GM19239 (cell line): ENCODE data around the gene AOC2.
"Not testable (repeated sequence)": the region's sequence is repeated elsewhere in the genome, so short reads cannot be mapped to it uniquely, and the experiment has no call there.

Experiments used
- DNase-seq: peaks from one replicate; pipeline ENCODE4 v3.0.0; 2011; ENCODE audit warnings: low spot score; ENCODE audit not compliant: insufficient read length
- FAIRE-seq: peaks from 2 replicates; lab custom pipeline; 2011; peaks lifted over from hg19 to GRCh38; lab: Jason Lieb, UNC

The AOC2 gene

DNA sequence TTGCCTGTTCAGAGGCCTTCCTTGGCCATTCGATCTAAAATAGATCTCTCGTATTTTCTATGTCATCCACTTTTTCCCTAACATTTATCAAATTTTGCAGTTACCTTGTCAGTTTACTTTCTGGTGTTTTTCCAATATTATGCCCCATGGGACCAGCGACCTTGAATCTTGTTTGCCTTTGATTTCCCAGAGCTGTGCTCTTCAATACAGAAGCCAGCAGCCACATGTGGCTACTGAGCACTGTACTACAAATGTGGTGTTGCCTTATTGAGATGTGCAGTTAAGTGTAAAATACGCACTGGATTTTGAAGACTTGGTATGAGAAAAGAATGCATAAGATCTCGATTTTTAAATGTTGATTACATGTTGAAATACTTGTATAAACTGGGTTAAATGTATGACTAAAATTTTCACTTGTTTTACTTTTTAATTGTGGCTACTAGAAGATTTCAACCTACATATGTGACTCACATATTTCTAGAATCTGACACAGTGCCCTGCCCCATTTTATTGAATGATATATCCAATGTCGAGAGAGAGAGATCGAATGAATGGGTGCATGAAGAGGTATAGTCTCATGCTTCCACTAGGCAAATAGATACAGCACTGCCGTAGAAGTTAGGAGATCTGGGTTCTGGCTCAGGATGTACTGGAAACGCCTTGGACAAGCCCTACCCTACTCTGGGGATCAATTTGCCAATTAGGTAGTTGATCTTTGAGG, 12.0 kb upstream of the AOC2 start:
- FAIRE-seq = no peak
- no peak for DNase-seq

DNA sequence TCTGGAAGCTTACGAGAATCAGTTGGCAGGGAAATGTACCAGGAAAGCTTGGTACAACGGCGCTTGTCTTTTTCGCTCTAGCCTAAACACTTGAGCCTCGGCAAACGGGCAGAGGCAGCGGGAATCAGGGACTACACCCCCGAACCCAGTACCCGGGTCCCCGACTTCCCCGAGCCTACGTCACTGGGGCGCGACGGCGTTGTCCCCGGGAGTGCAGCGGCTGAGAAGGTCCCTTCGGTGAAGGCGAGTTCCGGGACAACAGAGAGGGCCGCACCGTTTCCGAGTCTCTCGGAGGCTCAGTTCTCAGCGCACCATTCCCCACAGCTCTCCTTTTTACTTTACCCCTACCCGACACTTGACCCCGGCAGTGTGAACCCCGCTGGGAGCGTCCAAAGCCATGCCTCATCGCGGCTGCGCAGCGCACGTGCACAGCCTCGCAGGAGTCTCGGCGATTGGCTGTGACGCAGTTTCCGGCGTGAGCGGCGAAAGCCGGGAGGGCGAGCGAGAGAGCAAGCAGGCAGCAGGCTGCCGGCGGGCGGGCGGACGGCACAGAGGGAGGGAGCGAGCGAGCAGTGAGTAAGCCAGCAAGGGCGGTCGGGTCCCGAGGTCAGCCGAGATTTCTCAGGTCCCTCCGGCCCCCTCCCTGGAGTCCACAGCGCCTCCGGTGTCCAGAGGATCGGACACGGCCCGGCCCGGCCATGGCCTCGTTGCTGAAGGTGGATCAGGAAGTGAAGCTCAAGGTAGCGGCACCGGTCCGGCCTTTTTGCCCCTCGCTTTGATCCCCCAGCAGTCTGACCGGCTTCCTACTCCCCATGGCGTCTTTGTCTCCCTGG, 11.2 kb upstream of the AOC2 start, which contains the start of gene PSME3:
TSS of gene PSME3 (plus strand) at position 464 of the 833 bp plus-strand sequence. CDS start at position 699, 235 bp downstream.
- FAIRE-seq (peak; percentile 89), DNase-seq (peak; percentile 91)

DNA sequence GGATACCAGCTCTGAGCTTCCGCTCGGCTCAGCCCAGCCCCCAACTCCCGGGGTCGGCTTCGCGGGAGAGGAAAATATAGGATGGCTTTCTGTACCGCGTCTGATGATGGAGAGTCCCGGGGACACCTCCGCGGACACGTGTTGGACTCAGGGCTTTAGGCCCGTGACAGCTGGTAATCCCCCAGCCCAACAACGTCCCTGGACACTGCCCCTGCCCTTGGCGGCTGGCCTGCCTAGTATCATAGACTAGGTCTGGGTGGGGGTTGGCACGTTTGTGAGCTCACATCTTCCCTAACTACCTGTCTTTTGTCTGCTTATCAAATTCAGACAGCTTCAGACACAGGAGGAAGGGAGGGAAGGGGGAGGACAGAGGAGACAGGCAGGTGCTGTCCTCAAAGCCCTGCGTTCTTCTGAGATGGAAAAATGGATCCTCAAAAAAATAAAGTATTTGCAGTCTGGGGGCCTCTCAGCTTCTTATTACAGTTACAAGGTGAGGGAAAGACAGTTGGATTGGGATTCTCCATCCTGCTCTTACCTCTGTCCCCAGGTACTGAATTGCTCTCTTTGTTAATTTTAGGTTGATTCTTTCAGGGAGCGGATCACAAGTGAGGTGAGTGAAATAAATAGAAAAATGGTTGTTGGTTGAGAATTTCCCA, 10.5 kb upstream of the AOC2 start:
- DNase-seq = no peak

DNA sequence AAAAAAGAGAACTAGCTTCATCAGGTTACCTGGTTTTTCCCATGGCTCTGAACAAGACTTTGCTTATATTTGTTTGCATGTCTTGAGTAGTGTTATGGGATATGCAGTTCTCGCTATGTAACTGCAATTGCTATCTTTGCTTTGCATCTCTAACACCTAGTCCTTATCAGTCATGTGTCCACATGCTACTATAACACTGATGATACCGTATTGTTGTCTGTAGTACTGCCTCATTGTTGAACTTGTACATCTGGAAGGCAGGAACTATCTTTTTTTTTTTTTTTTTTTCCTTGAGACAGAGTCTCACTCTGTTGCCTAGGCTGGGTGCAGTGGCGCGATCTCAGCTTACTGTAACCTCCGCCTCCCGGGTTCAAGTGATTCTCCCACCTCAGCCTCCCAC, 8.6 kb upstream of the AOC2 start:
- no peak for FAIRE-seq
- DNase-seq = no peak

More for the DNA sequence above, 10.5 kb upstream of the AOC2 start:
- no peak for FAIRE-seq

DNA sequence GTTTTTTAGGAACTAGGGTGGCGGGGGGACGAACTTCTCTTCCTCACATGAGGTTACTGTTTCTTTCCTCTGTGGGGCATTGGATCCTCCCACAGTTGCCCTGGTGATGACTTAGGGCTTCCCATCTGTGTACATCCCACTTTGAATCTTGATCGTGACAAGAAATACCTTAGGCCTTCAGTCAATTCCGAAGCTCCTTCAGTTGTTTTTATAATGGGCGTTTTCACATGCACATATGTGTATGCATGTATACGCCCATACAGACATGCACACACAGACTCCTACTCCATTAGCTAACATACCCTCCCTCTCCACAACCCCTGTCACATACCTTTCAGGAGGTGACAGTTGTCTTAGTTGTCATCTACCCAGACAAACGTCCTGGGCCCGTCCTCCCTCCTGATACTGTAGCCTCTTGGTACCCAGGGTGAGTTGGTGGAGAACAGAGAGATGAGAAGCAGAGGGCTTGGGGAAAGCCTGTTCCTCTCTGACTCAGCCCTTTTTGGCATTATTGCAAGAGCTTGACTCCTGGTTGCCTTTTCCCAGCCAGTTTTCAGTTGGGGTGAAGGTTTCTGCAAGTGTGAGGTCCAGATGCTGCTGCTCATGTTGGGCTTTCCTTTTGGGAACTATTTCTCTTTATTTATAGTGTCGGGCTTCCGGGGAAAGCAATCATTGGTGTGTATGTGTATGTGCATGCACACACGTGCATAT, 2.2 kb upstream of the AOC2 start:
- DNase-seq = no peak
- FAIRE-seq = no peak

DNA sequence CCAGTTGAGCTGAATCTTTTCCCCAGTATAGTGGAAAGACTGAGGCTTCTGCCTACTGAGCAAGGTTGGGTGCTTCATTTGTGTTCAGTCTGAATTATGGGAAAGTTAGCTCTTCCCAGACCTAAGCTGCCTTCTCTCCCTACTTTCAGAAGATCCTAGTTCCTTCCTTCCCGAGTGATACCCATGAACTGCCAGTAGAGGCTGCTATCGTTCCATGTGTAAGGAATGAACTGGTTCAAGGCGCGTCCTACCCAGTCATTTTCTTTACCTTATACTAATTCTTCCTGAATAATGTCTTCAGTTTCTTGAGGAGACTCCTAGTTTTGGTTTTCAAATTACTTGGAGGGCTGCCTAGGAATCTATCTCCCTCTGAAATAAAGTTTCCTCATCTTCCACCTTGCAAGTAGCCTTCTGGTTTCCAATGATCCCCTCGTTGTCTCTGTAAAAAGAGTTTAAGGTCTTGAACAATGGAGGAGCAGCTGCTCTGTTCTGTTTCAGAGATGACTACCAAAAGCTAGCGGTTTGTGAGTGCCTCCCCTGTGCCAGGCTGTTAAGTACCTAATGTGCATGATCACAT, 934 bp upstream of the AOC2 start:
- FAIRE-seq = peak; percentile 28

DNA sequence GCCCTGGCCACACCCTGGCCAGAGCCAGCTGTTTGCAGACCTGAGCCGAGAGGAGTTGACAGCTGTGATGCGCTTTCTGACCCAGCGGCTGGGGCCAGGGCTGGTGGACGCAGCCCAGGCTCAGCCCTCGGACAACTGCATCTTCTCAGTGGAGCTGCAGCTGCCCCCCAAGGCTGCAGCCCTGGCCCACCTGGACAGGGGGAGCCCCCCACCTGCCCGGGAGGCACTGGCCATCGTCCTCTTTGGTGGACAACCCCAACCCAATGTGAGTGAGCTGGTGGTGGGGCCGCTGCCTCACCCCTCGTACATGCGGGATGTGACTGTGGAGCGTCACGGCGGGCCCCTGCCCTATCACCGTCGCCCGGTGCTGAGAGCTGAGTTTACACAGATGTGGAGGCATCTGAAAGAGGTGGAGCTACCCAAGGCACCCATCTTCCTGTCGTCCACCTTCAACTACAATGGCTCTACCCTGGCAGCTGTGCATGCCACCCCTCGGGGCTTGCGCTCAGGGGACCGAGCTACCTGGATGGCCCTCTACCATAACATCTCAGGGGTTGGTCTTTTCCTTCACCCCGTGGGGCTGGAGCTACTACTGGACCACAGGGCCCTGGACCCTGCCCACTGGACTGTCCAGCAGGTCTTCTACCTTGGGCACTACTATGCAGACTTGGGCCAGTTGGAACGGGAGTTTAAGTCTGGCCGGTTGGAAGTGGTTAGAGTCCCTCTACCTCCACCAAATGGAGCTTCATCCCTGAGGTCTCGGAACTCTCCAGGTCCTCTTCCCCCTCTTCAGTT, 578 bp downstream of the AOC2 start:
- FAIRE-seq (no peak), DNase-seq (no peak)

More for the DNA sequence above, 934 bp upstream of the AOC2 start:
- DNase-seq = no peak

DNA sequence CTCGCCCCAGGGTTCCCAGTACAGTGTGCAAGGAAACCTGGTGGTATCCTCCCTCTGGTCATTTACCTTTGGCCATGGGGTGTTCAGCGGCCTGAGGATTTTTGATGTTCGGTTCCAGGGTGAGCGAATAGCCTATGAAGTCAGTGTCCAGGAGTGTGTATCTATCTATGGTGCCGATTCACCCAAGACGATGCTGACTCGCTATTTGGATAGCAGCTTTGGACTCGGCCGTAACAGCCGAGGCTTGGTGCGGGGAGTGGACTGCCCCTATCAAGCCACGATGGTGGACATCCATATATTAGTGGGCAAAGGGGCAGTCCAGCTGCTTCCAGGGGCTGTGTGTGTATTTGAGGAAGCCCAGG, 1.2 kb downstream of the AOC2 start:
- DNase-seq (no peak), FAIRE-seq (no peak)

DNA sequence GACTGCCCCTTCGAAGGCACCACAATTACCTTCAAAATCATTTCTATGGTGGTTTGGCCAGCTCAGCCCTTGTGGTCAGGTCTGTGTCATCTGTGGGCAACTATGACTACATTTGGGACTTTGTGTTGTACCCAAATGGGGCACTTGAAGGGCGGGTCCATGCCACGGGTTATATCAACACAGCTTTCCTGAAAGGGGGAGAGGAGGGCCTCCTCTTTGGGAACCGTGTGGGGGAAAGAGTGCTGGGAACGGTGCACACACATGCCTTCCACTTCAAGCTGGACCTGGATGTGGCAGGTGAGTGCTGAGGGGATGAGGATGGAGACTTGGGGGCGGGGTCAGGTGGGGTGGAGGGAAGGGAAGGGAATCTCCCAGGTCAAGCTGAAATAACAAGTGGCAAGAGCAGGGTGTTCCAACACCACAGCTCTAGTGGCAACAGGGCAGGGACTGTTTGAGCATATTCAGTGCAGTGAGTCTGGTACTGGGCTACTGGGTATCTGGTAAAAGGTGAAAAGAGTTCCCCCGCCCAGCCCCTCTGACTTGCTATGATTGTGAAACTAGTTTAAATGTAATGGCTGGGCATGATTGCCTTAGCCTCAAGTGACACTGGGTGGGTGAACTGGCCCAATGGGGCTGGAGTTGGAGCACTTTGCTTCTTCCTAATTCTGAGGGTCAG, 1.7 kb downstream of the AOC2 start:
- FAIRE-seq = no peak
- no peak for DNase-seq

DNA sequence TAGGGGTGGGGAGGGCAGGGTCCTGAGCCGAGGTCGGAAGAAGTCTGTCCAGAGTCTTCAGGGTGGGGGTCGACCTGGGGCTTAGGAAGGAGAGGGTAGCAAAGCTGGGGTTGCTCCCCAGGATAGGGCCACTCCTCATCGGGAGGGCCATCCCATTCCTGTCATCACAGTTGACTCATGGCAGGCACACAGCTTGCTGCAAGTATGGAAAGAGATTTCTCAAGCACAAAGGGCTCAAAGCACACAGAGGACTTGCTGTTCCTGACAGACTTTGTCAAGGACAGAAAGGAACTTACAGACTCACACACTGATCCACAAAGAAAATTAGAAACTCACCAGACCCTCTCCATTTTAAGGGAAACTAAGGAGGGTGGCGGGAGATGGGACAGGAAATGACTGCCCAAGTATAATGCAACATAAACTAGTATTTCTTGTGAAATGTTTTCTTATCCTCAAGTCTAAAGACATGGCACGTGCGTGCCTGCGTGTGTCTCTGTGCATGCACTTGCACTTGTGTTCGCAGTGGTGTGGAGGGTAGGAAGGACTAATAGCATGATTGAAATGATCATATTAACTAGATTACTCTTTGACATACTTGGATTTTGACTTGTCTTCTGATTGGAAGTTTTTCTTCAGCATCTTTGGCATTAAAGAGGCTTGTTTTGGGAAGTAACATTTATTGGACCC, 2.4 kb downstream of the AOC2 start:
- DNase-seq = no peak
- FAIRE-seq = no peak

DNA sequence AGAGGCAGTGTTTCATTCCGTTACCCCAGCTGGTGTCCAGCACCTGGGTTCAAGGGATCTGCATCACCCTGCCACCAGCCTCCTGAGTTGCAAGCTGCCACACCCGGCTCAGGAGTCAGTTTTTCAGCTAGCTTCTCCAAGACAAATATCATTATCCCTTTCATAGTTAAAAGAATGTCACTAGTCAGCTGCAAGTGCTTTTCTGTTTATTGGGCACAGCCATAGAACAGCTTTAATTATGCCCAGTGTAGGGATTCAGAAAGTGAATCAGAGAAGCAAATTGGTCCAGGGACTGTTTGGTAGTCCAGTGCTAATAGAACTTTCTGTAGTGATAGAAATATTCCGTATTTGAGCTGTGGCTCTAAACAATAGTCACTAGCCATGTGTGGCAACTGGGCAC, 3.7 kb downstream of the AOC2 start:
- FAIRE-seq (no peak), DNase-seq (no peak)

DNA sequence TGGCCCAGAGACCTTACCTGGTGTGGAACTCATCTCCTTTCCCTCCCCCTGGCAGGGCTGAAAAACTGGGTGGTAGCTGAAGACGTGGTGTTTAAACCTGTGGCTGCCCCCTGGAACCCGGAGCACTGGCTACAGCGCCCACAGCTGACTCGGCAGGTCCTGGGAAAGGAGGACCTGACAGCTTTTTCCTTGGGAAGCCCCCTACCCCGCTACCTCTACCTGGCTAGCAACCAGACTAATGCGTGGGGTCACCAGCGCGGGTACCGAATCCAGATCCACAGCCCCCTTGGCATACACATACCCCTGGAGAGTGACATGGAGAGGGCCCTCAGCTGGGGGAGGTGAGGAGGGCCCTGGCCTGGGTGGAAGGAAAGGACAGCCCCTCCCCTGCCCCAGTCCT, 4.7 kb downstream of the AOC2 start:
- DNase-seq (no peak), FAIRE-seq (no peak)

DNA sequence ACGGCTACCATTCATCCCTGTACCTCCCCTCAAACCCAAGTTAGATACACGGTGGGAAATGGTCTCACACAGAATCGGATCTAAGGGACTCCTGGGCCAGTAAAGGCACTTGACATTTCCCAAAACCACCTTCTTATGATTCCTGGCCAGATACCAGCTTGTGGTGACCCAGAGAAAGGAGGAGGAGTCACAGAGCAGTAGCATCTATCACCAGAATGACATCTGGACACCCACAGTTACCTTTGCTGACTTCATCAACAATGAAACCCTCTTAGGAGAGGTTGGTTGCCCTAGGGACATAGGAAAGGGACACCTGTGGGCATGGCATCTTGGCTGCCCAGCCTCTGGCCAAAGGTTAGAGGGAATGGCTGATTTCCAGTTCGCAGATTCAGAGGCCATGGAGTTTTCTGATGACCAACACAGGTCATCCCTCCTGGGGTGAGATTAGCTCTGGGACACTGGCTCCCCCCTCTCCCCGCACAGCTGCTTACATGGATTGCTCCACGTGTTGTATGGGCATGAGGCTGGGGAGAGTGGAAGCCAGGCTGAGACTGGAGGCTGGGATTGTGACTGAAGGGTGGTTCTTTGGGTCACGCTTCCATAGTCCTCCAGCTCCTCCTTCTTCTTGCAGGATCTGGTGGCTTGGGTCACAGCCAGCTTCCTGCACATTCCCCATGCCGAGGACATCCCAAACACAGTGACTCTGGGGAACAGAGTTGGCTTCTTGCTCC, 5.2 kb downstream of the AOC2 start:
- FAIRE-seq = no peak
- DNase-seq = no peak

DNA sequence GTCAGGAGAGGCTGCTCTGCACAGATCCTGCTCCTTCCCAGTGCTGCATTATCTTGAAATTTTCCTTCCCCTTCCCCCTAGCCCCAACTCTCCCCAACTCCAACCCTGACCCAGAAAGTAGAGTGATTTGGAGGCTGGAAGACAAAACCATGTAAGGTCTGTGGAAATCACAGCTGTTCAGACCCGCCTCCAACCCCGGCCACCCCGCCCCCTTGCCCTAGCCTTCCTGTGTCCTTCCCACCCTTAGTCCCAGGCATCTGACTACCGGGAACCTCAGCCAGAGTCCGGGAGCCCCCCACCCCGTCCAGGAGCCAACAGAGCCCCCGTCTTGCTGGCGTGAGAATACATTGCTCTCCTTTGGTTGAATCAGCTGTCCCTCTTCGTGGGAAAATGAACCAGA, 6.6 kb downstream of the AOC2 start, which contains the start of gene AOC3:
TSS of gene AOC3 (plus strand) at position 246 of the 400 bp plus-strand sequence. CDS start at position 391, 145 bp downstream.
- FAIRE-seq (no peak), DNase-seq (no peak)

DNA sequence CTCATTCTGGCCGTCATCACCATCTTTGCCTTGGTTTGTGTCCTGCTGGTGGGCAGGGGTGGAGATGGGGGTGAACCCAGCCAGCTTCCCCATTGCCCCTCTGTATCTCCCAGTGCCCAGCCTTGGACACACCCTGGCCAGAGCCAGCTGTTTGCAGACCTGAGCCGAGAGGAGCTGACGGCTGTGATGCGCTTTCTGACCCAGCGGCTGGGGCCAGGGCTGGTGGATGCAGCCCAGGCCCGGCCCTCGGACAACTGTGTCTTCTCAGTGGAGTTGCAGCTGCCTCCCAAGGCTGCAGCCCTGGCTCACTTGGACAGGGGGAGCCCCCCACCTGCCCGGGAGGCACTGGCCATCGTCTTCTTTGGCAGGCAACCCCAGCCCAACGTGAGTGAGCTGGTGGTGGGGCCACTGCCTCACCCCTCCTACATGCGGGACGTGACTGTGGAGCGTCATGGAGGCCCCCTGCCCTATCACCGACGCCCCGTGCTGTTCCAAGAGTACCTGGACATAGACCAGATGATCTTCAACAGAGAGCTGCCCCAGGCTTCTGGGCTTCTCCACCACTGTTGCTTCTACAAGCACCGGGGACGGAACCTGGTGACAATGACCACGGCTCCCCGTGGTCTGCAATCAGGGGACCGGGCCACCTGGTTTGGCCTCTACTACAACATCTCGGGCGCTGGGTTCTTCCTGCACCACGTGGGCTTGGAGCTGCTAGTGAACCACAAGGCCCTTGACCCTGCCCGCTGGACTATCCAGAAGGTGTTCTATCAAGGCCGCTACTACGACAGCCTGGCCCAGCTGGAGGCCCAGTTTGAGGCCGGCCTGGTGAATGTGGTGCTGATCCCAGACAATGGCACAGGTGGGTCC, 7.2 kb downstream of the AOC2 start:
- FAIRE-seq, DNase-seq: not testable (repeated sequence)

DNA sequence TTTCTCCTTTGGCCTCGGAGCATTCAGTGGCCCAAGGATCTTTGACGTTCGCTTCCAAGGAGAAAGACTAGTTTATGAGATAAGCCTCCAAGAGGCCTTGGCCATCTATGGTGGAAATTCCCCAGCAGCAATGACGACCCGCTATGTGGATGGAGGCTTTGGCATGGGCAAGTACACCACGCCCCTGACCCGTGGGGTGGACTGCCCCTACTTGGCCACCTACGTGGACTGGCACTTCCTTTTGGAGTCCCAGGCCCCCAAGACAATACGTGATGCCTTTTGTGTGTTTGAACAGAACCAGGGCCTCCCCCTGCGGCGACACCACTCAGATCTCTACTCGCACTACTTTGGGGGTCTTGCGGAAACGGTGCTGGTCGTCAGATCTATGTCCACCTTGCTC, 8.0 kb downstream of the AOC2 start:
- DNase-seq (no peak), FAIRE-seq (no peak)
